H9 (cell line): ENCODE results near the gene MATK. TPM values are rescaled to one million over a fixed set of nuclear protein-coding genes. Genes with fewer than 3 reads are reported as not detected.
A peak's percentile ranks its signal among the peaks of the same experiment; 100 is the strongest.

Experiments used
- DNase-seq: peaks from one replicate; pipeline ENCODE4 v3.0.0-alpha.2; 2017
- H2AFZ ChIP-seq: one replicate; pipeline ENCODE4 v1.6.1; 2013; ENCODE audit warnings: mild to moderate bottlenecking, low read length, control low read depth, moderate library complexity
- H2AK5ac ChIP-seq: 2 replicates; pipeline ENCODE4 v1.6.1; 2013; ENCODE audit warnings: low read length, control low read depth, mixed read lengths; ENCODE audit not compliant: insufficient read length
- H2BK120ac ChIP-seq: one replicate; pipeline ENCODE4 v1.6.1; 2013; ENCODE audit warnings: low read depth, mild to moderate bottlenecking, low read length, control low read depth, inconsistent platforms; ENCODE audit not compliant: poor library complexity, severe bottlenecking
- H2BK12ac ChIP-seq: 2 replicates; pipeline ENCODE4 v1.6.1; 2013; ENCODE audit warnings: low read length, control low read depth, mixed read lengths, low read depth; ENCODE audit not compliant: insufficient read length
- H2BK15ac ChIP-seq: 2 replicates; pipeline ENCODE4 v1.6.1; 2013; ENCODE audit warnings: low read depth, low read length, control low read depth
- H2BK20ac ChIP-seq: one replicate; pipeline ENCODE4 v1.6.1; 2013; ENCODE audit warnings: low read depth, mild to moderate bottlenecking, low read length, control low read depth, inconsistent platforms; ENCODE audit not compliant: poor library complexity, severe bottlenecking
- H2BK5ac ChIP-seq: 2 replicates; pipeline ENCODE4 v1.6.1; 2013; ENCODE audit warnings: low read length, control low read depth, mixed read lengths; ENCODE audit not compliant: insufficient read length
- H3K14ac ChIP-seq: 2 replicates; pipeline ENCODE4 v1.6.1; 2013; ENCODE audit warnings: low read length, control low read depth; ENCODE audit not compliant: insufficient read depth
- H3K18ac ChIP-seq: 2 replicates; pipeline ENCODE4 v1.6.1; 2013; ENCODE audit warnings: low read depth, mild to moderate bottlenecking, mixed read lengths, low read length, control low read depth; ENCODE audit not compliant: insufficient read length
- H3K23ac ChIP-seq: 2 replicates; pipeline ENCODE4 v1.6.1; 2013; ENCODE audit warnings: low read length, control low read depth, mixed read lengths, low read depth; ENCODE audit not compliant: insufficient read length
- H3K23me2 ChIP-seq: 2 replicates; pipeline ENCODE4 v1.6.1; 2013; ENCODE audit warnings: low read depth, mild to moderate bottlenecking, mixed read lengths, low read length, control low read depth; ENCODE audit not compliant: insufficient read length, poor library complexity, severe bottlenecking
- H3K27ac ChIP-seq: 2 replicates; pipeline ENCODE4 v1.5.1; 2013; ENCODE audit warnings: low read length, control low read depth, mixed read lengths, low read depth; ENCODE audit not compliant: insufficient read length
- H3K27me3 ChIP-seq: 2 replicates; pipeline ENCODE4 v1.6.1; 2013; ENCODE audit warnings: low read length, control low read depth, inconsistent platforms; ENCODE audit not compliant: insufficient read depth
- H3K4ac ChIP-seq: 2 replicates; pipeline ENCODE4 v1.6.1; 2013; ENCODE audit warnings: low read depth, mild to moderate bottlenecking, control low read depth, inconsistent platforms, low read length, moderate library complexity
- H3K4me1 ChIP-seq: 2 replicates; pipeline ENCODE4 v1.6.1; 2013; ENCODE audit warnings: low read length, control low read depth, inconsistent platforms; ENCODE audit not compliant: insufficient read depth
- H3K4me2 ChIP-seq: 2 replicates; pipeline ENCODE4 v1.6.1; 2013; ENCODE audit warnings: low read length, control low read depth, mixed read lengths; ENCODE audit not compliant: insufficient read length, insufficient read depth
- H3K56ac ChIP-seq: 2 replicates; pipeline ENCODE4 v1.6.1; 2013; ENCODE audit warnings: low read depth, mild to moderate bottlenecking, mixed read lengths, low read length, control low read depth; ENCODE audit not compliant: insufficient read length
- H3K79me1 ChIP-seq: 2 replicates; pipeline ENCODE4 v1.6.1; 2013; ENCODE audit warnings: low read depth, mild to moderate bottlenecking, moderate library complexity, low read length, control low read depth, inconsistent platforms; ENCODE audit not compliant: insufficient read depth, poor library complexity, severe bottlenecking
- H3K79me2 ChIP-seq: 2 replicates; pipeline ENCODE4 v1.6.1; 2013; ENCODE audit warnings: low read length, control low read depth, inconsistent platforms; ENCODE audit not compliant: insufficient read depth
- H3K9ac ChIP-seq: 2 replicates; pipeline ENCODE4 v1.6.1; 2013; ENCODE audit warnings: low read length, control low read depth, mixed read lengths; ENCODE audit not compliant: insufficient read length; ENCODE audit errors: extremely low read depth
- H3K9me3 ChIP-seq: one replicate; pipeline ENCODE4 v1.6.1; 2013; ENCODE audit warnings: low read depth, low read length, inconsistent platforms; ENCODE audit not compliant: control insufficient read depth
- H3T11ph ChIP-seq: one replicate; pipeline ENCODE4 v1.6.1; 2013; ENCODE audit warnings: mild to moderate bottlenecking, low read length, control low read depth, inconsistent platforms
- H4K20me1 ChIP-seq: one replicate; pipeline ENCODE4 v1.6.1; 2013; ENCODE audit not compliant: control insufficient read depth, insufficient read length, insufficient read depth
- H4K5ac ChIP-seq: 2 replicates; pipeline ENCODE4 v1.6.1; 2013; ENCODE audit warnings: low read depth, mild to moderate bottlenecking, mixed read lengths, low read length, control low read depth; ENCODE audit not compliant: insufficient read length
- H4K8ac ChIP-seq: replicated peaks from 2 replicates; pipeline ENCODE4 v1.6.1; 2013; ENCODE audit warnings: low read length, control low read depth, mixed read lengths, low read depth; ENCODE audit not compliant: insufficient read length
- H4K91ac ChIP-seq: 2 replicates; pipeline ENCODE4 v1.6.1; 2013; ENCODE audit warnings: low read depth, mild to moderate bottlenecking, moderate library complexity, mixed read lengths, low read length, control low read depth; ENCODE audit not compliant: insufficient read length
- H3K27ac Mint-ChIP-seq, 3 experiments: 2 replicates in 2 of 3; 3 replicates in 1 of 3; pipeline ENCODE4 v1.8.0; 2020 to 2021; ENCODE audit warnings: mixed read lengths in 3 of 3, mild to moderate bottlenecking in 1 of 3, moderate library complexity in 1 of 3
- H3K27me3 Mint-ChIP-seq: 2 replicates; pipeline ENCODE4 v1.8.0; 2021; ENCODE audit warnings: low read depth, mild to moderate bottlenecking, moderate library complexity, mixed read lengths
- H3K36me3 Mint-ChIP-seq, 3 experiments: 2 replicates in 2 of 3; 3 replicates in 1 of 3; pipeline ENCODE4 v1.8.0; 2020 to 2021; ENCODE audit warnings: low read depth in 3 of 3, mixed read lengths in 3 of 3; ENCODE audit not compliant: insufficient read depth in 1 of 3
- H3K4me1 Mint-ChIP-seq, 2 experiments: 2 replicates each; pipeline ENCODE4 v1.8.0; 2020; ENCODE audit warnings: mixed read lengths in 2 of 2
- H3K4me3 Mint-ChIP-seq, 2 experiments: 2 replicates in 1 of 2; 3 replicates in 1 of 2; pipeline ENCODE4 v1.8.0; 2020 to 2021; ENCODE audit warnings: mild to moderate bottlenecking in 2 of 2, mixed read lengths in 2 of 2, moderate library complexity in 1 of 2
- H3K9me3 Mint-ChIP-seq, 2 experiments: 2 replicates in 1 of 2; 3 replicates in 1 of 2; pipeline ENCODE4 v1.8.0; 2020; ENCODE audit warnings: mild to moderate bottlenecking in 2 of 2, mixed read lengths in 2 of 2, moderate library complexity in 1 of 2
- CTCF ChIP-seq: fragments of 200-600 bp; sonication (generic); conservative IDR thresholded peaks from 3 replicates; pipeline ENCODE4 v1.8.0; 2021; ENCODE audit warnings: antibody characterized with exemption, mild to moderate bottlenecking
- WGBS: extraction: QIAGEN DNeasy Blood & Tissue Kit; methylation state at CpG from one replicate; pipeline ENCODE4 v1.1.7; 2013; ENCODE audit warnings: missing lambda C conversion rate, low lambda C conversion rate, mixed read lengths; ENCODE audit not compliant: insufficient read length; ENCODE audit errors: extremely low coverage; 5-methylcytosine and 5-hydroxymethylcytosine counted together
- total RNA-seq: library from RNA; stranded (reverse); gene quantifications from 2 replicates; pipeline ENCODE4 v1.2.1, GENCODE V29; 2021

The MATK gene
- total RNA-seq, 1 experiment from 2014 or later = 13.5 TPM

GRCh38 chr19:3814648-3815047 lies 28.5 kb upstream of the MATK start:
- Histone ChIP-seq H2AFZ (no peak overlapping the region), H2BK120ac (no peak overlapping the region), H3T11ph (no peak overlapping the region), H3K9me3 (no peaks in the 10 kb centered on the region), H3K27me3 (no peaks in the 10 kb centered on the region), H2BK20ac (no peak overlapping the region), H3K23ac (no peak overlapping the region), H4K20me1 (peaks cover 2% of the 10 kb centered on the region), H3K79me1 (no peaks in the 10 kb centered on the region), H4K91ac (no peak overlapping the region), H4K5ac (no peak overlapping the region), H3K4me2 (no peak overlapping the region), H3K18ac (no peak overlapping the region), H2BK5ac (no peak overlapping the region), H2AK5ac (no peak overlapping the region), H3K14ac (no peak overlapping the region), H3K56ac (no peak overlapping the region), H3K4ac (no peak overlapping the region), H3K4me1 (no peaks in the 10 kb centered on the region), H3K9ac (no peak overlapping the region), H4K8ac (no peak overlapping the region), H2BK15ac (no peak overlapping the region), H3K27ac (no peak overlapping the region), H3K23me2 (no peaks in the 10 kb centered on the region), H3K79me2 (no peaks in the 10 kb centered on the region), H2BK12ac (no peak overlapping the region)
- Mint-ChIP-seq H3K27ac (peak overlapping the region in 1 of 3 experiments; percentile 65; a peak in 1 of 7 replicates), H3K36me3 (no peaks in the 10 kb centered on the region), H3K9me3 (no peaks in the 10 kb centered on the region), H3K4me3 (no peak overlapping the region), H3K27me3 (no peaks in the 10 kb centered on the region), H3K4me1 (no peaks in the 10 kb centered on the region)
- no peak for TF ChIP-seq CTCF
- no peak for DNase-seq
- no CpG with 5 or more reads among the region's 4 CpGs for WGBS
